Right cardiac atrium (tissue), 5 donors: ENCODE measurements around the gene CD164L2. TPM values are rescaled to one million over a fixed set of nuclear protein-coding genes. Genes with fewer than 3 reads are reported as not detected.
A peak's percentile ranks its signal among the peaks of the same experiment; 100 is the strongest.

Experiments used
- ATAC-seq, 2 donors: fragments of 200-7000 bp; cut with Tn5 transposase; one replicate each; pipeline versions ENCODE4 v1.8.0 to v1.9.1; 2020; ENCODE audit warnings: moderate library complexity in 2 of 2, mild to moderate bottlenecking in 1 of 2
- DNase-seq, 3 donors: peaks; one replicate each; pipeline ENCODE4 v3.0.0-alpha.2; 2020
- H3K27ac ChIP-seq: one replicate; pipeline ENCODE4 v1.5.1; 2013; ENCODE audit warnings: mild to moderate bottlenecking, low read length, control low read depth, moderate library complexity
- H3K27me3 ChIP-seq: one replicate; pipeline ENCODE4 v1.6.1; 2013; ENCODE audit not compliant: control insufficient read depth, insufficient read depth
- H3K4me1 ChIP-seq: one replicate; pipeline ENCODE4 v1.6.1; 2013; ENCODE audit warnings: low read length; ENCODE audit not compliant: control insufficient read depth, insufficient read depth
- H3K4me3 ChIP-seq: one replicate; pipeline ENCODE4 v1.5.1; 2013; ENCODE audit warnings: low read length, control low read depth
- H3K9me3 ChIP-seq: one replicate; pipeline ENCODE4 v1.6.1; 2013; ENCODE audit warnings: low read length; ENCODE audit not compliant: control insufficient read depth
- WGBS: extraction: QIAGEN DNeasy Blood & Tissue Kit; methylation state at CpG from one replicate; pipeline ENCODE4 v1.1.7; 2013; 5-methylcytosine and 5-hydroxymethylcytosine counted together
- intact Hi-C, 4 donors: fragments of 100-400 bp; cut with DNase I; formaldehyde crosslinking; loops; one replicate each; pipeline versions ENCODE4 v1.11.0 to v1.14.0; 2022 to 2023
- polyA plus RNA-seq: library from polyadenylated mRNA; stranded (reverse); fragments of 200-250 nt; gene quantifications from one replicate; pipeline ENCODE4 v1.2.3, GENCODE V29; 2013
- total RNA-seq, 4 donors: library from RNA; stranded (reverse); fragmentation: NEBNext Ultra II Directional; extraction: Animal tissue kit (Norgen Biotek cat#: 25700); gene quantifications; one replicate each; pipeline ENCODE4 v1.2.1, GENCODE V29; 2021
- donor health status: healthy with polysubstance abuse.
- donor health status: DM: no; HTN: yes; CAD: no.
- donor health status: DM: no; HTN: no; CAD: no.
- donor health status: DM: no; HTN: yes; CAD: no; lungs with severe emphysema.
- donor health status: DM: yes; HTN: yes; CAD: no.

Gene CD164L2
- total and polyA plus RNA-seq, 5 donors, result not detected

GRCh38 chr1:27361044-27361402, 22.1 kb downstream of the CD164L2 start:
- no peak for ATAC-seq
- Histone ChIP-seq H3K9me3 (no peaks in the 10 kb centered on the region), H3K4me1 (peaks cover 6% of the 10 kb centered on the region), H3K27me3 (no peaks in the 10 kb centered on the region), H3K27ac (no peak overlapping the region), H3K4me3 (no peak overlapping the region)
- intact Hi-C loops, result no loop called here
- 81% methylated on average over 21 of the region's 21 CpGs for WGBS
- DNase-seq, result no peak

- Histone ChIP-seq H3K27me3 (no peaks in the 10 kb centered on the region), H3K4me1 (peaks cover 6% of the 10 kb centered on the region), H3K4me3 (peak overlapping the region; percentile 14), H3K9me3 (no peaks in the 10 kb centered on the region), H3K27ac (no peak overlapping the region)
- peak; percentile 31 to 76 (median 76) for DNase-seq
- peak; percentile 0 to 2 for ATAC-seq
- intact Hi-C loops, result no loop called here
- WGBS, result 51% methylated on average over 71 of the region's 71 CpGs
Measured at GRCh38 chr1:27360159-27361043, 22.7 kb downstream of the CD164L2 start.

GRCh38 chr1:27359822-27360158, 23.3 kb downstream of the CD164L2 start:
- peaks cover 3% of the 10 kb centered on the region for H3K4me1 ChIP-seq
- ATAC-seq, result no peak
- intact Hi-C loops, result loop anchor here in 2 of 4 donors (5.0 kb wide), 1 partner anchor 33 kb away; the partner anchor contains the start of gene GPR3 (in 2 of the 2)
- no peaks in the 10 kb centered on the region for H3K27me3 ChIP-seq
- H3K9me3 ChIP-seq, result no peaks in the 10 kb centered on the region
- no peak overlapping the region for H3K4me3 ChIP-seq
- WGBS, result 73% methylated on average over 9 of the region's 9 CpGs
- no peak overlapping the region for H3K27ac ChIP-seq
- DNase-seq, result no peak

GRCh38 chr1:27358928-27359313, 24.2 kb downstream of the CD164L2 start:
- no peaks in the 10 kb centered on the region for H3K4me1 ChIP-seq
- no peaks in the 10 kb centered on the region for H3K9me3 ChIP-seq
- DNase-seq (no peak), ATAC-seq (no peak)
- intact Hi-C loops, result loop anchor here in 2 of 4 donors (5.0 kb wide), 1 partner anchor 33 kb away; the partner anchor contains the start of gene GPR3 (in 2 of the 2)
- no peaks in the 10 kb centered on the region for H3K27me3 ChIP-seq
- H3K4me3 ChIP-seq, result no peak overlapping the region
- no peak overlapping the region for H3K27ac ChIP-seq
- 94% methylated on average over 5 of the region's 5 CpGs for WGBS

- WGBS, result 93% methylated on average over 21 of the region's 21 CpGs
- ATAC-seq (no peak), DNase-seq (no peak)
- H3K9me3 ChIP-seq, result no peaks in the 10 kb centered on the region
- no peaks in the 10 kb centered on the region for H3K27me3 ChIP-seq
- no peak overlapping the region for H3K27ac ChIP-seq
- H3K4me3 ChIP-seq, result no peak overlapping the region
- no peaks in the 10 kb centered on the region for H3K4me1 ChIP-seq
- intact Hi-C loops, result loop anchor here in 2 of 4 donors (5.0 kb wide), 1 partner anchor 34 kb away; the partner anchor contains the start of gene GPR3 (in 2 of the 2)
Measured at GRCh38 chr1:27358038-27358927, 24.9 kb downstream of the CD164L2 start.

- intact Hi-C loops, result loop anchor here in 2 of 4 donors (5.0 kb wide), 1 partner anchor 35 kb away; the partner anchor contains the start of gene GPR3 (in 2 of the 2)
- no peak overlapping the region for H3K27ac ChIP-seq
- 40% methylated on average over 40 of the region's 40 CpGs for WGBS
Measured at GRCh38 chr1:27357281-27358037, 25.7 kb downstream of the CD164L2 start.

GRCh38 chr1:27356619-27357280, 26.4 kb downstream of the CD164L2 start:
- intact Hi-C loops, result loop anchor here in 2 of 4 donors (5.0 kb wide), 1 partner anchor 36 kb away; the partner anchor contains the start of gene GPR3 (in 2 of the 2)
- H3K4me3 ChIP-seq, result no peak overlapping the region
- peak; percentile 1 to 13 for ATAC-seq
- H3K9me3 ChIP-seq, result no peaks in the 10 kb centered on the region
- H3K27me3 ChIP-seq, result no peaks in the 10 kb centered on the region
- H3K27ac ChIP-seq, result no peak overlapping the region
- DNase-seq, result peak in 2 of 3 donors; percentile 30 to 77
- H3K4me1 ChIP-seq, result no peaks in the 10 kb centered on the region
- WGBS, result 84% methylated on average over 37 of the region's 37 CpGs

More at GRCh38 chr1:27357281-27358037, 25.7 kb downstream of the CD164L2 start:
- ATAC-seq (peak; percentile 54 to 65), DNase-seq (peak; percentile 77 to 89 (median 88))
- no peaks in the 10 kb centered on the region for H3K9me3 ChIP-seq
- H3K4me1 ChIP-seq, result no peaks in the 10 kb centered on the region
- H3K27me3 ChIP-seq, result no peaks in the 10 kb centered on the region
- H3K4me3 ChIP-seq, result no peak overlapping the region

- DNase-seq, result no peak
- no peak for ATAC-seq
- no peaks in the 10 kb centered on the region for H3K4me1 ChIP-seq
- 96% methylated on average over 13 of the region's 13 CpGs for WGBS
- H3K4me3 ChIP-seq, result no peak overlapping the region
- no peaks in the 10 kb centered on the region for H3K27me3 ChIP-seq
- H3K27ac ChIP-seq, result no peak overlapping the region
- H3K9me3 ChIP-seq, result no peaks in the 10 kb centered on the region
- intact Hi-C loops, result loop anchor here in 2 of 4 donors (5.0 kb wide), 1 partner anchor 36 kb away; the partner anchor contains the start of gene GPR3 (in 2 of the 2)
Measured at GRCh38 chr1:27356277-27356618, 26.9 kb downstream of the CD164L2 start.

- intact Hi-C loops, result loop anchor here in 2 of 4 donors (5.0 kb wide), 1 partner anchor 37 kb away; the partner anchor contains the start of gene GPR3 (in 2 of the 2)
- H3K4me1 ChIP-seq, result no peaks in the 10 kb centered on the region
- H3K27me3 ChIP-seq, result no peaks in the 10 kb centered on the region
- H3K27ac ChIP-seq, result no peak overlapping the region
- 89% methylated on average over 5 of the region's 5 CpGs for WGBS
- no peak for ATAC-seq
- H3K4me3 ChIP-seq, result no peak overlapping the region
- no peaks in the 10 kb centered on the region for H3K9me3 ChIP-seq
- DNase-seq, result no peak
Measured at GRCh38 chr1:27355683-27356082, 27.4 kb downstream of the CD164L2 start.

- H3K4me3 ChIP-seq, result no peak overlapping the region
- no peak overlapping the region for H3K27ac ChIP-seq
- 91% methylated on average over 3 of the region's 3 CpGs for WGBS
- peaks cover 6% of the 10 kb centered on the region for H3K4me1 ChIP-seq
- intact Hi-C loops, result no loop called here
- H3K9me3 ChIP-seq, result no peaks in the 10 kb centered on the region
- ATAC-seq (no peak), DNase-seq (no peak)
- H3K27me3 ChIP-seq, result no peaks in the 10 kb centered on the region
Measured at GRCh38 chr1:27353629-27354028, 29.5 kb downstream of the CD164L2 start.
